OCI-LY3 (cell line): ENCODE measurements around the gene KIF6.

Source experiments
- CTCF ChIP-seq: fragments of 200-600, 300-600 bp; sonication (generic); IDR thresholded peaks from 2 replicates; pipeline ENCODE4 v1.5.1; 2014; ENCODE audit warnings: antibody characterized with exemption, low read length, low read depth
- EZH2phosphoT487 ChIP-seq: fragments of 200-600 bp; shearing (Covaris generic); IDR thresholded peaks from 2 replicates; pipeline ENCODE4 v1.6.1; 2018; ENCODE audit warnings: antibody characterized with exemption, mixed run types, low read depth

GRCh38 chr6:39307462-39307861, 417.7 kb downstream of the KIF6 start:
- TF ChIP-seq CTCF: no peak
- no peak for TF ChIP-seq EZH2phosphoT487
